OCI-LY7 (cell line): ENCODE data around the gene TCP11L2. TPM values are rescaled to one million over a fixed set of nuclear protein-coding genes. Genes with fewer than 3 reads are reported as not detected.

Experiments
- BruUV-seq: library from RNA; stranded (reverse); fragments of 400-500 nt; replicated peaks from 2 replicates; lab custom pipeline; 2021; lab: Mats Ljungman, UMichigan
- CTCF ChIA-PET: fragments of 300-600 bp; sonication (Branson Sonifier 250); formaldehyde crosslinking; loops from one replicate; lab custom pipeline; 2022; ENCODE audit warnings: antibody characterized with exemption; ENCODE audit not compliant: unreplicated experiment; lab: Charles Lee
- POLR2A ChIA-PET: fragments of 300-600 bp; sonication (Branson Sonifier 250); formaldehyde crosslinking; loops from one replicate; lab custom pipeline; 2022; ENCODE audit warnings: antibody characterized with exemption; lab: Charles Lee
- DNase-seq: peaks from one replicate; pipeline ENCODE4 v3.0.0-alpha.2; 2015; ENCODE audit warnings: low spot score
- H2AFZ ChIP-seq: fragments of 200-600 bp; sonication (generic), shearing (Covaris generic); 2 replicates; pipeline ENCODE4 v1.6.1; 2014; ENCODE audit warnings: mild to moderate bottlenecking, antibody characterized with exemption, low read length, moderate library complexity
- H3K27ac ChIP-seq: fragments of 200-600 bp; sonication (generic); 2 replicates; pipeline ENCODE4 v1.5.1; 2014; ENCODE audit warnings: mixed run types, low read depth, mild to moderate bottlenecking, moderate library complexity, low read length, inconsistent platforms; ENCODE audit not compliant: poor library complexity, severe bottlenecking
- H3K36me3 ChIP-seq: fragments of 200-600 bp; sonication (generic); 2 replicates; pipeline ENCODE4 v1.6.1; 2014; ENCODE audit warnings: mild to moderate bottlenecking, antibody characterized with exemption, low read length, moderate library complexity, mixed read lengths; ENCODE audit not compliant: insufficient read depth
- H3K4me1 ChIP-seq: fragments of 200-600 bp; sonication (generic); 2 replicates; pipeline ENCODE4 v1.5.1; 2014; ENCODE audit warnings: mild to moderate bottlenecking, low read length; ENCODE audit not compliant: insufficient read depth, poor library complexity, severe bottlenecking
- H3K4me2 ChIP-seq: fragments of 200-600 bp; sonication (generic); 2 replicates; pipeline ENCODE4 v1.6.1; 2014; ENCODE audit warnings: mild to moderate bottlenecking, low read length
- H3K4me3 ChIP-seq: fragments of 200-600 bp; sonication (generic); 2 replicates; pipeline ENCODE4 v1.5.1; 2014; ENCODE audit warnings: mild to moderate bottlenecking, low read depth, low read length; ENCODE audit not compliant: poor library complexity, severe bottlenecking
- H3K79me2 ChIP-seq: fragments of 200-600 bp; sonication (generic); 2 replicates; pipeline ENCODE4 v1.6.1; 2016; ENCODE audit warnings: low read depth, mild to moderate bottlenecking, low read length, moderate library complexity, mixed read lengths; ENCODE audit not compliant: insufficient read depth
- H3K9me2 ChIP-seq: fragments of 200-600 bp; sonication (generic); 2 replicates; pipeline ENCODE4 v1.6.1; 2016; ENCODE audit warnings: mild to moderate bottlenecking, low read length, mixed read lengths; ENCODE audit not compliant: insufficient read depth
- H3K9me3 ChIP-seq: fragments of 200-600 bp; sonication (generic); 2 replicates; pipeline ENCODE4 v1.6.1; 2014; ENCODE audit warnings: mild to moderate bottlenecking, mixed run types, low read length, mixed read lengths
- H4K20me1 ChIP-seq: fragments of 200-600 bp; sonication (generic); 2 replicates; pipeline ENCODE4 v1.6.1; 2014; ENCODE audit warnings: mild to moderate bottlenecking, antibody characterized with exemption, low read length, moderate library complexity, mixed read lengths; ENCODE audit not compliant: insufficient read depth
- CTCF ChIP-seq: fragments of 200-600 bp; sonication (generic); conservative IDR thresholded peaks from 2 replicates; pipeline ENCODE4 v1.5.1; 2014; ENCODE audit warnings: mild to moderate bottlenecking, antibody characterized with exemption, low read length, moderate library complexity, mixed read lengths
- EZH2phosphoT487 ChIP-seq: fragments of 200-600 bp; sonication (generic); IDR thresholded peaks from 2 replicates; pipeline ENCODE4 v1.6.1; 2018; ENCODE audit warnings: low read depth, borderline replicate concordance, mild to moderate bottlenecking, mixed run types, antibody characterized with exemption, low read length, moderate library complexity, mixed read lengths
- intact Hi-C: fragments of 100-400 bp; cut with micrococcal nuclease; formaldehyde crosslinking; loops from one replicate; pipeline ENCODE4 v1.10.0; 2022; ENCODE audit not compliant: unreplicated experiment
- total RNA-seq, 2 experiments: library from RNA; depleted of rRNA in 1 of 2; stranded (reverse); fragments of >200 nt in 1 of 2; shearing (Covaris generic) in 1 of 2; gene quantifications; 2 replicates each; pipeline ENCODE4 v1.2.3, GENCODE V29; 2014 to 2022

The TCP11L2 gene
- total RNA-seq, 2 experiments from 2014 or later = 1.8 to 9.8 TPM

DNA sequence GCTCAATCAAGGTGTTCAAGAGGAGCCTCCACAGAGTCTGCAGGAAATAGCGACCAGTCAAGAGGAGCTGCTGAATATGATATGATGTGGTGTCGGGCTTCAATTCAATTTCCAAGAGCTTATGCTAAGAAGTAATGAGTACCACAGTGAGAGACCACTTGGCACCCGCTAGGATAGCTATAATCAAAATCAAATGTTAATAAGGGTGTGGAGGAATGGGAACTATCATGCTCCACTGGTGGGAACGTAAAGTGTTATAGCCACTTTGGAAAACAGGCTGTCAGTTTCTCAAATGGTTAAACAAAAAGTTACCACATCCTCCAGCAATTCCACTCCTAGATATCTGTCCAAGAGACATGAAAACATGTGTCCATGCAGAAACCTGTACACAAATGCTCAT is 61.7 kb downstream of the TCP11L2 start:
- H4K20me1 ChIP-seq = no peaks in the 10 kb centered on the region
- no peak for TF ChIP-seq EZH2phosphoT487
- no peak for TF ChIP-seq CTCF
- H3K9me2 ChIP-seq = no peaks in the 10 kb centered on the region
- CTCF ChIA-PET = no interaction called here
- H3K4me3 ChIP-seq = no peak overlapping the region
- no peak overlapping the region for H2AFZ ChIP-seq
- BruUV-seq = no TSS peak
- H3K4me1 ChIP-seq = peaks cover under 1% of the 10 kb centered on the region
- peaks cover 24% of the 10 kb centered on the region; the same call in 1 of the 2 replicates for H3K79me2 ChIP-seq
- no peak overlapping the region for H3K27ac ChIP-seq
- no peaks in the 10 kb centered on the region for H3K9me3 ChIP-seq
- DNase-seq = no peak
- POLR2A ChIA-PET = interaction anchor here (0.5 to 0.6 kb wide), 2 partner anchors 16 to 183 kb away, joined by 3 to 4 read pairs; no protein-coding TSS in a partner anchor
- intact Hi-C loops = no loop called here
- no peak overlapping the region for H3K4me2 ChIP-seq
- peaks cover 58% of the 10 kb centered on the region for H3K36me3 ChIP-seq

GRCh38 chr12:106369624-106370346 is 67.3 kb downstream of the TCP11L2 start:
- Histone ChIP-seq H3K36me3 (peaks cover 80% of the 10 kb centered on the region), H3K4me2 (no peak overlapping the region), H3K9me2 (no peaks in the 10 kb centered on the region), H3K27ac (no peak overlapping the region), H3K9me3 (no peaks in the 10 kb centered on the region), H4K20me1 (no peaks in the 10 kb centered on the region), H3K4me1 (no peaks in the 10 kb centered on the region), H3K4me3 (no peak overlapping the region), H3K79me2 (no peaks in the 10 kb centered on the region), H2AFZ (no peak overlapping the region)
- TF ChIP-seq CTCF (no peak), EZH2phosphoT487 (no peak)
- intact Hi-C loops = no loop called here
- POLR2A ChIA-PET = interaction anchor here (1.5 kb wide), 1 partner anchor 11 kb away, joined by 6 read pairs; no protein-coding TSS in a partner anchor
- CTCF ChIA-PET = no interaction called here
- no peak for DNase-seq
- BruUV-seq = no TSS peak

GRCh38 chr12:106378788-106379187 is 76.3 kb downstream of the TCP11L2 start:
- Histone ChIP-seq H3K4me1 (no peaks in the 10 kb centered on the region), H3K27ac (no peak overlapping the region), H3K9me3 (no peaks in the 10 kb centered on the region), H2AFZ (no peak overlapping the region), H3K36me3 (peaks cover 83% of the 10 kb centered on the region), H3K9me2 (no peaks in the 10 kb centered on the region), H3K4me3 (no peak overlapping the region), H3K79me2 (no peaks in the 10 kb centered on the region), H3K4me2 (no peak overlapping the region), H4K20me1 (no peaks in the 10 kb centered on the region)
- intact Hi-C loops = no loop called here
- DNase-seq = no peak
- BruUV-seq = no TSS peak
- ChIA-PET POLR2A (interaction anchor here (1.2 kb wide), 1 partner anchor 33 kb away, joined by 4 read pairs; no protein-coding TSS in a partner anchor), CTCF (interaction anchor here (0.9 kb wide), 2 partner anchors 18 to 182 kb away, joined by 3 read pairs; no protein-coding TSS in a partner anchor)
- TF ChIP-seq EZH2phosphoT487 (no peak), CTCF (no peak)
